H1 (cell line): ENCODE results near the gene TDRD6. TPM values are rescaled to one million over a fixed set of nuclear protein-coding genes. Genes with fewer than 3 reads are reported as not detected.
A peak's percentile ranks its signal among the peaks of the same experiment; 100 is the strongest.

ENCODE experiments used
- CTCF ChIA-PET: fragments of 300-600 bp; sonication (Branson Sonifier 250); formaldehyde crosslinking; loops from one replicate; lab custom pipeline; 2021; ENCODE audit not compliant: partially characterized antibody; lab: Charles Lee
- POLR2A ChIA-PET: fragments of 300-600 bp; sonication (Branson Sonifier 250); formaldehyde crosslinking; loops from one replicate; lab custom pipeline; 2021; ENCODE audit warnings: inconsistent platforms; ENCODE audit not compliant: partially characterized antibody; lab: Charles Lee
- DNase-seq, 2 experiments: peaks; one replicate each; pipeline versions ENCODE4 v3.0.0 to v3.0.0-alpha.2; 2010 to 2022; ENCODE audit warnings: low spot score in 2 of 2, low read depth in 1 of 2, mixed read lengths in 1 of 2
- FAIRE-seq: peaks from 2 replicates; lab custom pipeline; 2011; peaks lifted over from hg19 to GRCh38; lab: Jason Lieb, UNC
- H2AFZ ChIP-seq: 2 replicates; pipeline ENCODE4 v1.8.1; 2012; ENCODE audit warnings: low read length, inconsistent platforms
- H2AK5ac ChIP-seq: 2 replicates; pipeline ENCODE4 v1.6.1; 2013; ENCODE audit warnings: low read depth, low read length
- H2BK120ac ChIP-seq: replicated peaks from 2 replicates; pipeline ENCODE3; 2013; ENCODE audit warnings: low read depth, low read length, inconsistent platforms
- H2BK12ac ChIP-seq: 2 replicates; pipeline ENCODE4 v1.6.1; 2013; ENCODE audit warnings: low read depth, low read length
- H2BK15ac ChIP-seq: 2 replicates; pipeline ENCODE4 v1.6.1; 2013; ENCODE audit warnings: low read length
- H2BK20ac ChIP-seq: 2 replicates; pipeline ENCODE4 v1.6.1; 2013; ENCODE audit warnings: low read length
- H2BK5ac ChIP-seq: 2 replicates; pipeline ENCODE4 v1.6.1; 2013; ENCODE audit warnings: low read depth, low read length
- H3K14ac ChIP-seq: 2 replicates; pipeline ENCODE4 v1.6.1; 2013; ENCODE audit warnings: inconsistent platforms; ENCODE audit not compliant: insufficient read length
- H3K18ac ChIP-seq: 2 replicates; pipeline ENCODE4 v1.6.1; 2013; ENCODE audit warnings: low read length; ENCODE audit errors: extremely low read depth
- H3K23ac ChIP-seq: 2 replicates; pipeline ENCODE4 v1.6.1; 2013; ENCODE audit warnings: inconsistent platforms; ENCODE audit not compliant: insufficient read length
- H3K23me2 ChIP-seq: 2 replicates; pipeline ENCODE4 v1.6.1; 2013; ENCODE audit warnings: low read depth, low read length
- H3K27ac ChIP-seq: 2 replicates; pipeline ENCODE4 v1.6.1; 2011; ENCODE audit warnings: low read depth, low read length, inconsistent platforms
- H3K27me3 ChIP-seq, 4 experiments: replicated peaks in 1 of 4; 1 replicate in 1 of 4; 2 replicates in 3 of 4; pipeline versions ENCODE4 v1.6.1 to v1.8.1; 2011 to 2013; ENCODE audit warnings: low read length in 3 of 4, mild to moderate bottlenecking in 3 of 4, inconsistent platforms in 2 of 4, mixed read lengths in 2 of 4, moderate library complexity in 1 of 4; ENCODE audit not compliant: control insufficient read depth in 3 of 4, insufficient read depth in 3 of 4; ENCODE audit errors: extremely low read depth in 1 of 4
- H3K36me3 ChIP-seq, 4 experiments: 2 replicates each; pipeline versions ENCODE4 v1.6.1 to v1.8.1; 2011 to 2013; ENCODE audit warnings: mild to moderate bottlenecking in 4 of 4, low read length in 3 of 4, moderate library complexity in 2 of 4, control low read depth in 1 of 4, inconsistent platforms in 1 of 4; ENCODE audit not compliant: insufficient read depth in 4 of 4, control insufficient read depth in 2 of 4
- H3K4ac ChIP-seq: replicated peaks from 2 replicates; pipeline ENCODE3; 2013; ENCODE audit warnings: low read length, low read depth, mixed read lengths, inconsistent platforms; ENCODE audit not compliant: insufficient read length
- H3K4me1 ChIP-seq, 4 experiments: replicated peaks in 1 of 4; 1 replicate in 1 of 4; 2 replicates in 3 of 4; pipeline versions ENCODE4 v1.6.1 to v1.8.1; 2011 to 2013; ENCODE audit warnings: low read length in 3 of 4, inconsistent platforms in 2 of 4, mixed read lengths in 1 of 4; ENCODE audit not compliant: insufficient read depth in 4 of 4, control insufficient read depth in 3 of 4
- H3K4me2 ChIP-seq, 2 experiments: 2 replicates each; pipeline versions ENCODE4 v1.6.1 to v1.8.1; 2011 to 2013; ENCODE audit warnings: low read depth in 2 of 2, low read length in 2 of 2, control low read depth in 1 of 2, inconsistent platforms in 1 of 2, mild to moderate bottlenecking in 1 of 2; ENCODE audit not compliant: insufficient read depth in 1 of 2
- H3K4me3 ChIP-seq, 4 experiments: fragments of 200-600, 300-600 bp in 1 of 4; sonication (generic), shearing (Covaris generic), sonication (Bioruptor Twin) in 1 of 4; 2 replicates each; pipeline versions ENCODE4 v1.5.1 to v1.8.1; 2011 to 2016; ENCODE audit warnings: low read length in 4 of 4, low read depth in 3 of 4, control low read depth in 2 of 4, inconsistent platforms in 2 of 4, mild to moderate bottlenecking in 2 of 4, mixed read lengths in 1 of 4, moderate library complexity in 1 of 4; ENCODE audit not compliant: insufficient read depth in 2 of 4; ENCODE audit errors: extremely low read depth in 1 of 4
- H3K56ac ChIP-seq: replicated peaks from 2 replicates; pipeline ENCODE3; 2013; ENCODE audit warnings: low read depth, mild to moderate bottlenecking, mixed read lengths, low read length, inconsistent platforms; ENCODE audit not compliant: insufficient read length
- H3K79me1 ChIP-seq: 2 replicates; pipeline ENCODE4 v1.6.1; 2013; ENCODE audit warnings: low read depth, low read length, control low read depth
- H3K79me2 ChIP-seq, 2 experiments: 2 replicates each; pipeline versions ENCODE4 v1.6.1 to v1.8.1; 2012 to 2013; ENCODE audit warnings: low read length in 2 of 2, mild to moderate bottlenecking in 2 of 2, inconsistent platforms in 1 of 2; ENCODE audit not compliant: insufficient read depth in 2 of 2, control insufficient read depth in 1 of 2
- H3K9ac ChIP-seq, 4 experiments: replicated peaks in 1 of 4; 1 replicate in 1 of 4; 2 replicates in 3 of 4; pipeline versions ENCODE4 v1.6.1 to v1.8.1; 2011 to 2013; ENCODE audit warnings: low read depth in 3 of 4, low read length in 3 of 4, control low read depth in 2 of 4, mild to moderate bottlenecking in 2 of 4, moderate library complexity in 2 of 4, inconsistent platforms in 1 of 4; ENCODE audit errors: extremely low read depth in 1 of 4
- H3K9me3 ChIP-seq, 2 experiments: 2 replicates each; pipeline versions ENCODE4 v1.6.1 to v1.8.1; 2012 to 2013; ENCODE audit warnings: mild to moderate bottlenecking in 2 of 2, moderate library complexity in 2 of 2, control low read depth in 1 of 2, inconsistent platforms in 1 of 2, low read depth in 1 of 2, low read length in 1 of 2, mixed read lengths in 1 of 2; ENCODE audit not compliant: insufficient read depth in 2 of 2
- H4K20me1 ChIP-seq, 2 experiments: replicated peaks in 1 of 2; 2 replicates each; pipeline versions ENCODE3 to v1.8.1; 2011 to 2013; ENCODE audit warnings: inconsistent platforms in 2 of 2, low read length in 2 of 2, mild to moderate bottlenecking in 1 of 2; ENCODE audit not compliant: insufficient read depth in 2 of 2, control insufficient read depth in 1 of 2
- H4K5ac ChIP-seq: 2 replicates; pipeline ENCODE4 v1.6.1; 2013; ENCODE audit warnings: low read length, low read depth, mixed read lengths, inconsistent platforms; ENCODE audit not compliant: insufficient read length
- H4K8ac ChIP-seq: 2 replicates; pipeline ENCODE4 v1.8.0; 2013; ENCODE audit warnings: mild to moderate bottlenecking, moderate library complexity, low read length, inconsistent platforms; ENCODE audit not compliant: insufficient read depth; ENCODE audit errors: extremely low read depth
- H4K91ac ChIP-seq: replicated peaks from 2 replicates; pipeline ENCODE3; 2013; ENCODE audit warnings: low read length, mixed read lengths, inconsistent platforms; ENCODE audit not compliant: insufficient read length
- CEBPB ChIP-seq: IDR thresholded peaks from 2 replicates; pipeline ENCODE4 v1.6.1; 2012; ENCODE audit warnings: low read depth, low read length
- CREB1 ChIP-seq: IDR thresholded peaks from 2 replicates; pipeline ENCODE4 v1.6.1; 2012; ENCODE audit warnings: inconsistent platforms
- PHF8 ChIP-seq: fragments of 200-600 bp; sonication (generic); conservative IDR thresholded peaks from 2 replicates; pipeline ENCODE4 v1.7.1; 2012; ENCODE audit warnings: low read depth, mild to moderate bottlenecking, inconsistent platforms, low read length, moderate library complexity
- POLR2AphosphoS5 ChIP-seq: IDR thresholded peaks from 2 replicates; pipeline ENCODE4 v1.6.1; 2011; ENCODE audit warnings: low read depth, low read length
- RBBP5 ChIP-seq: IDR thresholded peaks from 2 replicates; pipeline ENCODE4 v1.7.1; 2012; ENCODE audit warnings: low read depth, mild to moderate bottlenecking, inconsistent platforms, low read length, moderate library complexity, borderline replicate concordance
- SIN3A ChIP-seq, 2 experiments: IDR thresholded peaks in 1 of 2; conservative IDR thresholded peaks in 1 of 2; 2 replicates each; pipeline ENCODE4 v1.6.1; 2011 to 2012; ENCODE audit warnings: low read length in 2 of 2, improper control_type of control experiment in 1 of 2, low read depth in 1 of 2, mild to moderate bottlenecking in 1 of 2
- SUZ12 ChIP-seq: fragments of 200-600 bp; sonication (generic); IDR thresholded peaks from 2 replicates; pipeline ENCODE4 v1.6.1; 2012; ENCODE audit warnings: mild to moderate bottlenecking, inconsistent platforms, low read length, moderate library complexity, mixed read lengths
- WGBS, 2 experiments: shearing (Covaris generic) in 1 of 2; methylation state at CpG; one replicate each; pipeline versions ENCODE4 v1.1.6 to v1.1.7; 2013 to 2015; ENCODE audit warnings: low lambda C conversion rate in 2 of 2, mixed read lengths in 2 of 2, inconsistent platforms in 1 of 2, low coverage in 1 of 2, missing lambda C conversion rate in 1 of 2; ENCODE audit not compliant: insufficient replicate concordance in 2 of 2, insufficient coverage in 1 of 2, insufficient read length in 1 of 2; ENCODE audit errors: extremely low coverage in 1 of 2, missing lambda C conversion rate in 1 of 2; 5-methylcytosine and 5-hydroxymethylcytosine counted together
- polyA plus RNA-seq, 7 experiments: library from polyadenylated mRNA; depleted of rRNA in 3 of 7; stranded (reverse) in 5 of 7; unstranded in 2 of 7; fragments of >200 nt in 5 of 7; fragments of 200-250 nt in 2 of 7; gene quantifications; 1 replicate in 5 of 7; 2 replicates in 1 of 7; 4 replicates in 1 of 7; pipeline versions ENCODE4 v1.2.1 to v1.2.3, GENCODE V29; 2011 to 2013; ENCODE audit warnings: missing spikeins in 2 of 7, mixed read lengths in 2 of 7
- total RNA-seq: library from RNA; stranded (reverse); fragmentation: NEBNext Ultra II Directional; extraction: Animal tissue kit (Norgen Biotek cat#: 25700); gene quantifications from 2 replicates; pipeline ENCODE4 v1.2.1, GENCODE V29; 2021
- TF ChIP-seq, protein P1 (sequence below), 3 experiments: IDR thresholded peaks; 1 replicate in 2 of 3; 2 replicates in 1 of 3; pipeline versions ENCODE4 v1.5.1 to v1.6.1; 2011; ENCODE audit warnings: low read length in 3 of 3, mild to moderate bottlenecking in 3 of 3, inconsistent platforms in 2 of 3, low read depth in 1 of 3, moderate library complexity in 1 of 3; ENCODE audit not compliant: insufficient read depth in 1 of 3; ENCODE audit errors: control extremely low read depth in 1 of 3

The TDRD6 gene
- total and polyA plus RNA-seq, 2 of the 8 experiments (the other 6 are each of a cell fraction or from before 2014, with no cell fraction given) = 0.06 to 0.19 TPM

DNA sequence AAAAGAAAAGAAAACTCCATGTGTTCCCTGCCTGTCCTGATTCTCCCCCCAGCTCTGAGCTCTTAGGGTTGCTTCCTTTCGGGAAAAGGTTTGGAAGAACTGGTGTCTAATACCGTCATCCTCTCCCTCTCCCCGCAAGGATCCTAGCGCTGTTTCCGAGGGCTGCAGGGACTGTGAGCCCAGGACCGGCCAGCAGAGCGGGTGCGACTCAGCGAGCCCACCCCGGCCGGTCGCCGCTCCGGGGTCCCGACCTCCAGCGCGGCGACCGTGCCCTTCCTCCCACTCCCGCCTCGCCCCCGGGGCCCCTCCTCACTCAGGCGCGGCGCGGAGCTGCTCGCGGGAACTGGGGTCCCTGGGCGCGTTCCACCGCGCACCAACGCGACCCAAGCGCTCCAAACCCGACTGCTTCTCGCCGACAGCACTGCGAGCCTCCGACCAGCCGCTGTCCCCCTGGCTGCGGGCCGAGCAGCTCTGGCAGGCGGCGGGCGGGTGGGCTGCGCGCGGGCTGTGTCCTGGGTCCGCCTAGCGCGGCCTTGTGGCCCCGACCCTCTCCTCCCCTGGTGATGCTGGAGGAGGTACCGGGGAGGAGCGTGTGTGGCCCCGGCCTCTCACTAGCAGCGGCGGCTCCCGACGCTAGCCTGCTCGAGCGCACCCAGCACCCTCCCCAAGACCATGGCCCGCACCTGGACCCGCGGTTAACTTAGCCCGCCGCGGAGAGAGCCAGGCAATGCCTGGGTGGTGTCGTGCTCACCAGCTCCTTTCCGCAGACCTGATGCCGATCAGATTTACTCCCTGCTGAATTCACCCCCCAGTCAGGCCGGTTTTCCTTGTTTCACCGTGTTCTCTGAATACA, 47.4 kb downstream of the TDRD6 start, which contains the start of gene PLA2G7:
PLA2G7 (minus strand) TSS at position 509 of the 853 bp plus-strand sequence. CDS start 12,484 bp downstream, outside the sequence.
- H3K9me3 ChIP-seq = no peaks in the 10 kb centered on the region
- H3K4me1 ChIP-seq = peaks cover 0 to 1% (median 0%) of the 10 kb centered on the region in 4 experiments; a peak in 3 of 7 replicates
- H2AK5ac ChIP-seq = no peak within 1 kb of the TSS
- peaks cover 15% of the 10 kb centered on the region for H3K23me2 ChIP-seq
- H4K5ac ChIP-seq = no peak within 1 kb of the TSS
- FAIRE-seq (no peak), DNase-seq (peak in 1 of 2 experiments; percentile 74)
- CTCF ChIA-PET = interaction anchor here (0.7 to 4.9 kb wide), 14 partner anchors 11 to 515 kb away, joined by 3 to 41 read pairs (median 4); partner anchors contain the start of gene ANKRD66
- peak within 1 kb of the TSS; percentile 83 for H2AFZ ChIP-seq
- no peak within 1 kb of the TSS for H3K27ac ChIP-seq
- peaks cover 0 to 21% (median 14%) of the 10 kb centered on the region in 4 experiments; a peak in 5 of 7 replicates for H3K27me3 ChIP-seq
- peak within 1 kb of the TSS; percentile 58 to 72 (median 67) for H3K4me3 ChIP-seq
- H3K23ac ChIP-seq = no peak within 1 kb of the TSS
- H3K56ac ChIP-seq = no peak within 1 kb of the TSS
- no peaks in the 10 kb centered on the region for H3K79me2 ChIP-seq
- no peak within 1 kb of the TSS for H3K14ac ChIP-seq
- H3K4me2 ChIP-seq = peak within 1 kb of the TSS; percentile 82 to 97
- WGBS, 2 experiments = 2% methylated on average over 65 of the region's 73 CpGs; no CpG with 5 or more reads in 1 of the 2 experiments
- H4K8ac ChIP-seq = peak within 1 kb of the TSS; percentile 68
- POLR2A ChIA-PET = interaction anchor here (0.7 to 2.7 kb wide), 6 partner anchors 12 to 564 kb away, joined by 3 to 15 read pairs (median 4); partner anchors contain the start of genes ANKRD66 and ENPP5
- H2BK15ac ChIP-seq = no peak within 1 kb of the TSS
- H2BK120ac ChIP-seq = no peak within 1 kb of the TSS
- H3K36me3 ChIP-seq = no peaks in the 10 kb centered on the region
- H2BK12ac ChIP-seq = peak within 1 kb of the TSS; percentile 62; the same call in 1 of the 2 replicates
- H4K91ac ChIP-seq = peak within 1 kb of the TSS; percentile 77
- H2BK5ac ChIP-seq = no peak within 1 kb of the TSS; the same call in 1 of the 2 replicates
- H3K18ac ChIP-seq = peak within 1 kb of the TSS; percentile 57; the same call in 1 of the 2 replicates
- H4K20me1 ChIP-seq = no peaks in the 10 kb centered on the region
- H2BK20ac ChIP-seq = no peak within 1 kb of the TSS
- no peaks in the 10 kb centered on the region for H3K79me1 ChIP-seq
- no peak within 1 kb of the TSS for H3K4ac ChIP-seq
- peak within 1 kb of the TSS; percentile 43 to 62 (median 52) for H3K9ac ChIP-seq
- TF ChIP-seq SIN3A (conservative IDR thresholded peaks at IDR 0.05 in 1 of 2, IDR thresholded peaks at IDR 0.05 in 1 of 2; ENCODE audit: low read depth in 1 of 2, low read length in 2 of 2) (no peak), POLR2AphosphoS5 (peak; percentile 37; the same call in 1 of the 2 replicates), CREB1 (no peak), PHF8 (peak; percentile 60), CEBPB (no peak), RBBP5 (0 out of 2 replicates have a peak, but pooled peaks have one; percentile 63), SUZ12 (peak; percentile 70)
- TF ChIP-seq, protein P1, sequence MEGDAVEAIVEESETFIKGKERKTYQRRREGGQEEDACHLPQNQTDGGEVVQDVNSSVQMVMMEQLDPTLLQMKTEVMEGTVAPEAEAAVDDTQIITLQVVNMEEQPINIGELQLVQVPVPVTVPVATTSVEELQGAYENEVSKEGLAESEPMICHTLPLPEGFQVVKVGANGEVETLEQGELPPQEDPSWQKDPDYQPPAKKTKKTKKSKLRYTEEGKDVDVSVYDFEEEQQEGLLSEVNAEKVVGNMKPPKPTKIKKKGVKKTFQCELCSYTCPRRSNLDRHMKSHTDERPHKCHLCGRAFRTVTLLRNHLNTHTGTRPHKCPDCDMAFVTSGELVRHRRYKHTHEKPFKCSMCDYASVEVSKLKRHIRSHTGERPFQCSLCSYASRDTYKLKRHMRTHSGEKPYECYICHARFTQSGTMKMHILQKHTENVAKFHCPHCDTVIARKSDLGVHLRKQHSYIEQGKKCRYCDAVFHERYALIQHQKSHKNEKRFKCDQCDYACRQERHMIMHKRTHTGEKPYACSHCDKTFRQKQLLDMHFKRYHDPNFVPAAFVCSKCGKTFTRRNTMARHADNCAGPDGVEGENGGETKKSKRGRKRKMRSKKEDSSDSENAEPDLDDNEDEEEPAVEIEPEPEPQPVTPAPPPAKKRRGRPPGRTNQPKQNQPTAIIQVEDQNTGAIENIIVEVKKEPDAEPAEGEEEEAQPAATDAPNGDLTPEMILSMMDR (IDR thresholded peaks at IDR 0.05; ENCODE audit: control extremely low read depth in 1 of 3, insufficient read depth in 1 of 3, low read depth in 1 of 3, low read length in 3 of 3) = peak in 1 of 3 experiments; percentile 3; a peak in 1 of 4 replicates
